H9 (cell line): ENCODE measurements around the gene SLC2A9. TPM values are rescaled to one million over a fixed set of nuclear protein-coding genes. Genes with fewer than 3 reads are reported as not detected.
A peak's percentile ranks its signal among the peaks of the same experiment; 100 is the strongest.

Experiments
- DNase-seq: peaks from one replicate; pipeline ENCODE4 v3.0.0-alpha.2; 2017
- H2AFZ ChIP-seq: one replicate; pipeline ENCODE4 v1.6.1; 2013; ENCODE audit warnings: mild to moderate bottlenecking, low read length, control low read depth, moderate library complexity
- H2AK5ac ChIP-seq: 2 replicates; pipeline ENCODE4 v1.6.1; 2013; ENCODE audit warnings: low read length, control low read depth, mixed read lengths; ENCODE audit not compliant: insufficient read length
- H2BK120ac ChIP-seq: one replicate; pipeline ENCODE4 v1.6.1; 2013; ENCODE audit warnings: low read depth, mild to moderate bottlenecking, low read length, control low read depth, inconsistent platforms; ENCODE audit not compliant: poor library complexity, severe bottlenecking
- H2BK12ac ChIP-seq: 2 replicates; pipeline ENCODE4 v1.6.1; 2013; ENCODE audit warnings: low read length, control low read depth, mixed read lengths, low read depth; ENCODE audit not compliant: insufficient read length
- H2BK15ac ChIP-seq: 2 replicates; pipeline ENCODE4 v1.6.1; 2013; ENCODE audit warnings: low read depth, low read length, control low read depth
- H2BK20ac ChIP-seq: one replicate; pipeline ENCODE4 v1.6.1; 2013; ENCODE audit warnings: low read depth, mild to moderate bottlenecking, low read length, control low read depth, inconsistent platforms; ENCODE audit not compliant: poor library complexity, severe bottlenecking
- H2BK5ac ChIP-seq: 2 replicates; pipeline ENCODE4 v1.6.1; 2013; ENCODE audit warnings: low read length, control low read depth, mixed read lengths; ENCODE audit not compliant: insufficient read length
- H3K14ac ChIP-seq: 2 replicates; pipeline ENCODE4 v1.6.1; 2013; ENCODE audit warnings: low read length, control low read depth; ENCODE audit not compliant: insufficient read depth
- H3K18ac ChIP-seq: 2 replicates; pipeline ENCODE4 v1.6.1; 2013; ENCODE audit warnings: low read depth, mild to moderate bottlenecking, mixed read lengths, low read length, control low read depth; ENCODE audit not compliant: insufficient read length
- H3K23ac ChIP-seq: 2 replicates; pipeline ENCODE4 v1.6.1; 2013; ENCODE audit warnings: low read length, control low read depth, mixed read lengths, low read depth; ENCODE audit not compliant: insufficient read length
- H3K23me2 ChIP-seq: 2 replicates; pipeline ENCODE4 v1.6.1; 2013; ENCODE audit warnings: low read depth, mild to moderate bottlenecking, mixed read lengths, low read length, control low read depth; ENCODE audit not compliant: insufficient read length, poor library complexity, severe bottlenecking
- H3K27ac ChIP-seq: 2 replicates; pipeline ENCODE4 v1.5.1; 2013; ENCODE audit warnings: low read length, control low read depth, mixed read lengths, low read depth; ENCODE audit not compliant: insufficient read length
- H3K27me3 ChIP-seq: 2 replicates; pipeline ENCODE4 v1.6.1; 2013; ENCODE audit warnings: low read length, control low read depth, inconsistent platforms; ENCODE audit not compliant: insufficient read depth
- H3K4ac ChIP-seq: 2 replicates; pipeline ENCODE4 v1.6.1; 2013; ENCODE audit warnings: low read depth, mild to moderate bottlenecking, control low read depth, inconsistent platforms, low read length, moderate library complexity
- H3K4me1 ChIP-seq: 2 replicates; pipeline ENCODE4 v1.6.1; 2013; ENCODE audit warnings: low read length, control low read depth, inconsistent platforms; ENCODE audit not compliant: insufficient read depth
- H3K4me2 ChIP-seq: 2 replicates; pipeline ENCODE4 v1.6.1; 2013; ENCODE audit warnings: low read length, control low read depth, mixed read lengths; ENCODE audit not compliant: insufficient read length, insufficient read depth
- H3K56ac ChIP-seq: 2 replicates; pipeline ENCODE4 v1.6.1; 2013; ENCODE audit warnings: low read depth, mild to moderate bottlenecking, mixed read lengths, low read length, control low read depth; ENCODE audit not compliant: insufficient read length
- H3K79me1 ChIP-seq: 2 replicates; pipeline ENCODE4 v1.6.1; 2013; ENCODE audit warnings: low read depth, mild to moderate bottlenecking, moderate library complexity, low read length, control low read depth, inconsistent platforms; ENCODE audit not compliant: insufficient read depth, poor library complexity, severe bottlenecking
- H3K79me2 ChIP-seq: 2 replicates; pipeline ENCODE4 v1.6.1; 2013; ENCODE audit warnings: low read length, control low read depth, inconsistent platforms; ENCODE audit not compliant: insufficient read depth
- H3K9ac ChIP-seq: 2 replicates; pipeline ENCODE4 v1.6.1; 2013; ENCODE audit warnings: low read length, control low read depth, mixed read lengths; ENCODE audit not compliant: insufficient read length; ENCODE audit errors: extremely low read depth
- H3K9me3 ChIP-seq: one replicate; pipeline ENCODE4 v1.6.1; 2013; ENCODE audit warnings: low read depth, low read length, inconsistent platforms; ENCODE audit not compliant: control insufficient read depth
- H3T11ph ChIP-seq: one replicate; pipeline ENCODE4 v1.6.1; 2013; ENCODE audit warnings: mild to moderate bottlenecking, low read length, control low read depth, inconsistent platforms
- H4K20me1 ChIP-seq: one replicate; pipeline ENCODE4 v1.6.1; 2013; ENCODE audit not compliant: control insufficient read depth, insufficient read length, insufficient read depth
- H4K5ac ChIP-seq: 2 replicates; pipeline ENCODE4 v1.6.1; 2013; ENCODE audit warnings: low read depth, mild to moderate bottlenecking, mixed read lengths, low read length, control low read depth; ENCODE audit not compliant: insufficient read length
- H4K8ac ChIP-seq: replicated peaks from 2 replicates; pipeline ENCODE4 v1.6.1; 2013; ENCODE audit warnings: low read length, control low read depth, mixed read lengths, low read depth; ENCODE audit not compliant: insufficient read length
- H4K91ac ChIP-seq: 2 replicates; pipeline ENCODE4 v1.6.1; 2013; ENCODE audit warnings: low read depth, mild to moderate bottlenecking, moderate library complexity, mixed read lengths, low read length, control low read depth; ENCODE audit not compliant: insufficient read length
- H3K27ac Mint-ChIP-seq, 3 experiments: 2 replicates in 2 of 3; 3 replicates in 1 of 3; pipeline ENCODE4 v1.8.0; 2020 to 2021; ENCODE audit warnings: mixed read lengths in 3 of 3, mild to moderate bottlenecking in 1 of 3, moderate library complexity in 1 of 3
- H3K27me3 Mint-ChIP-seq: 2 replicates; pipeline ENCODE4 v1.8.0; 2021; ENCODE audit warnings: low read depth, mild to moderate bottlenecking, moderate library complexity, mixed read lengths
- H3K36me3 Mint-ChIP-seq, 3 experiments: 2 replicates in 2 of 3; 3 replicates in 1 of 3; pipeline ENCODE4 v1.8.0; 2020 to 2021; ENCODE audit warnings: low read depth in 3 of 3, mixed read lengths in 3 of 3; ENCODE audit not compliant: insufficient read depth in 1 of 3
- H3K4me1 Mint-ChIP-seq, 2 experiments: 2 replicates each; pipeline ENCODE4 v1.8.0; 2020; ENCODE audit warnings: mixed read lengths in 2 of 2
- H3K4me3 Mint-ChIP-seq, 2 experiments: 2 replicates in 1 of 2; 3 replicates in 1 of 2; pipeline ENCODE4 v1.8.0; 2020 to 2021; ENCODE audit warnings: mild to moderate bottlenecking in 2 of 2, mixed read lengths in 2 of 2, moderate library complexity in 1 of 2
- H3K9me3 Mint-ChIP-seq, 2 experiments: 2 replicates in 1 of 2; 3 replicates in 1 of 2; pipeline ENCODE4 v1.8.0; 2020; ENCODE audit warnings: mild to moderate bottlenecking in 2 of 2, mixed read lengths in 2 of 2, moderate library complexity in 1 of 2
- CTCF ChIP-seq: fragments of 200-600 bp; sonication (generic); conservative IDR thresholded peaks from 3 replicates; pipeline ENCODE4 v1.8.0; 2021; ENCODE audit warnings: antibody characterized with exemption, mild to moderate bottlenecking
- WGBS: extraction: QIAGEN DNeasy Blood & Tissue Kit; methylation state at CpG from one replicate; pipeline ENCODE4 v1.1.7; 2013; ENCODE audit warnings: missing lambda C conversion rate, low lambda C conversion rate, mixed read lengths; ENCODE audit not compliant: insufficient read length; ENCODE audit errors: extremely low coverage; 5-methylcytosine and 5-hydroxymethylcytosine counted together
- total RNA-seq: library from RNA; stranded (reverse); gene quantifications from 2 replicates; pipeline ENCODE4 v1.2.1, GENCODE V29; 2021

Gene SLC2A9
- total RNA-seq, 1 experiment from 2014 or later = 0.79 TPM

GRCh38 chr4:9931146-9931545 is 90.2 kb downstream of the SLC2A9 start:
- no peak overlapping the region for H3K27ac ChIP-seq
- H3K4ac ChIP-seq = no peak overlapping the region
- H4K5ac ChIP-seq = no peak overlapping the region
- no peaks in the 10 kb centered on the region for H3K27me3 ChIP-seq
- no peak overlapping the region for H2AFZ ChIP-seq
- no peaks in the 10 kb centered on the region for H3K23me2 ChIP-seq
- H3K56ac ChIP-seq = no peak overlapping the region
- no peak overlapping the region for H2BK12ac ChIP-seq
- H3K18ac ChIP-seq = peak overlapping the region; percentile 9
- H3K4me2 ChIP-seq = no peak overlapping the region
- H3K79me1 ChIP-seq = no peaks in the 10 kb centered on the region
- H4K20me1 ChIP-seq = no peaks in the 10 kb centered on the region
- H4K8ac ChIP-seq = no peak overlapping the region
- H2BK20ac ChIP-seq = no peak overlapping the region
- H3K4me1 ChIP-seq = no peaks in the 10 kb centered on the region
- H2BK120ac ChIP-seq = no peak overlapping the region
- Mint-ChIP-seq H3K27ac (no peak overlapping the region), H3K4me1 (peaks cover 3 to 14% of the 10 kb centered on the region in 2 experiments), H3K27me3 (peaks cover 18% of the 10 kb centered on the region), H3K9me3 (no peaks in the 10 kb centered on the region), H3K4me3 (no peak overlapping the region), H3K36me3 (no peaks in the 10 kb centered on the region)
- H2AK5ac ChIP-seq = no peak overlapping the region
- WGBS = no CpG with 5 or more reads among the region's 1 CpG
- H3K9me3 ChIP-seq = no peaks in the 10 kb centered on the region
- DNase-seq = no peak
- no peak overlapping the region for H3T11ph ChIP-seq
- no peak overlapping the region for H2BK5ac ChIP-seq
- H2BK15ac ChIP-seq = no peak overlapping the region
- no peak for TF ChIP-seq CTCF
- no peaks in the 10 kb centered on the region for H3K79me2 ChIP-seq
- no peak overlapping the region for H3K9ac ChIP-seq
- no peak overlapping the region for H3K14ac ChIP-seq
- H4K91ac ChIP-seq = no peak overlapping the region
- H3K23ac ChIP-seq = no peak overlapping the region
